Heart left ventricle (tissue), 13 donors: ENCODE results near the gene UQCC3.

ENCODE experiments used
- CTCF ChIP-seq, 12 donors: fragments of 200-600 bp; sonication (generic) in 4 of 12; IDR thresholded peaks; one replicate each; pipeline versions ENCODE4 v1.5.0 to v1.8.0; 2018 to 2022; ENCODE audit warnings: antibody characterized with exemption in 12 of 12, mild to moderate bottlenecking in 5 of 12
- POLR2A ChIP-seq, 2 donors: fragments of 450-650 bp; IDR thresholded peaks; one replicate each; pipeline ENCODE4 v1.6.1; 2017; ENCODE audit warnings: antibody characterized with exemption in 2 of 2, mild to moderate bottlenecking in 2 of 2, moderate library complexity in 2 of 2
- donor health status: ischemic (EF 13 %, LVEDD 7.1; RV severe dilation, severe dysfunction).
- donor health status: DM: no; HTN: yes; CAD: no.
- donor health status: DM: no; HTN: no; CAD: no.
- donor health status: ischemic (EF 25% LVEDD 6.9; RV normal size, moderate dysfunction).
- donor health status: ischemic (EF 25% LVEDD 5.7; RV mildly dilated, moderate dysfunction).
- donor health status: ischemic (EF 35%, LVEDD 5.7; RV mildly dilated, moderate dysfunction).
- donor health status: nonischemic (EF 11% LVEDD 7.7; RV severe dilation, severe dysfunction).
- donor health status: DM: yes; HTN: yes; CAD: no.
- donor health status: PGD.
- donor health status: ischemic (EF 29% LVEDD 5.4; RV normal size, mild dysfunction).
- donor health status: nonischemic (EF 23%, LVEDD 6.1; RV moderate dilation, normal function).

GRCh38 chr11:62645671-62645945 is 25.9 kb upstream of the UQCC3 start:
- no peak for TF ChIP-seq CTCF (IDR thresholded peaks at IDR 0.05)
- TF ChIP-seq POLR2A (IDR thresholded peaks at IDR 0.05) = no peak
